Activated CD4-positive, CD25-positive, alpha-beta regulatory T cell treated with anti-CD3 and anti-CD28 coated beads, Interleukin-2, amount 50 U/mL, for 24 hours (primary cell): ENCODE data around the gene CDK11B.
A peak's percentile ranks its signal among the peaks of the same experiment; 100 is the strongest.

ENCODE experiments used
- ATAC-seq, 2 donors: fragments of 150-1000 bp; cut with Tn5 transposase; one replicate each; pipeline ENCODE4 v1.10.0; 2021; ENCODE audit warnings: mild to moderate bottlenecking in 1 of 2, moderate library complexity in 1 of 2

The CDK11B gene

DNA sequence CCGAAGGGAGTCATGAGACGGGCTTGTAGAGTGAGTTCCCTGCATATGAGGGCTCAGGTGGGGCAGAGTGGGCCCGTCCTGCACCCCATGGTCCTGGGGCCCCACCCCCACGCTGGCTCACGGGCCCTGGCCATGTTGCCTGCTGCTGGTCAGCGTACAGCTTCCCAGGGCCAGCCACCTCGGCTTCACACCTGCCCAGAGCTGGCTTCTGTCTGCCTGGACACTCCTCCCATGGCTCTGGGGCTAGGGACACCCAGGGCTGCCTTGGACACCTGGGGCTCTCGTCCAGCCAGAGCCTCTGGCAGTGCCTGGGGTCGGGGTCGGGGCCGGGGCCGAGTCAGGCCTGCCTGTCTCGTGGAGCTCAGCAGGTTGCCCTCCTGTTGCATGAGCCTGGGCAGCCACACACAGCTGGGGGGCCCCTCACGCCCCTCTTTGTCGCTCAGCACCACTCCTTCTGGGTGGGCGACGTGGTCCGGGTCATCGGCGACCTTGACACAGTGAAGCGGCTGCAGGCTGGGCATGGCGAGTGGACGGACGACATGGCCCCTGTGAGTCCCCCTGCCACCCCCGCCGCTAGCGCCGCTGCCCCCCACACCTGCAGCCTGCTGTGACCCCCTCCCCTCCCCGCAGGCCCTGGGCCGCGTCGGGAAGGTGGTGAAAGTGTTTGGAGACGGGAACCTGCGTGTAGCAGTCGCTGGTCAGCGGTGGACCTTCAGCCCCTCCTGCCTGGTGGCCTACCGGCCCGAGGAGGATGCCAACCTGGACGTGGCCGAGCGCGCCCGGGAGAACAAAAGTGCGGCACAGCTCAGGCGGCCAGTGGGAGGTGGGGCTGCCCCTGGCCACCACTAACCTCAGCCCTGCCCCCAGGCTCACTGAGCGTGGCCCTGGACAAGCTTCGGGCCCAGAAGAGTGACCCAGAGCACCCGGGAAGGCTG, 32.3 kb downstream of the CDK11B start:
- no peak for ATAC-seq

DNA sequence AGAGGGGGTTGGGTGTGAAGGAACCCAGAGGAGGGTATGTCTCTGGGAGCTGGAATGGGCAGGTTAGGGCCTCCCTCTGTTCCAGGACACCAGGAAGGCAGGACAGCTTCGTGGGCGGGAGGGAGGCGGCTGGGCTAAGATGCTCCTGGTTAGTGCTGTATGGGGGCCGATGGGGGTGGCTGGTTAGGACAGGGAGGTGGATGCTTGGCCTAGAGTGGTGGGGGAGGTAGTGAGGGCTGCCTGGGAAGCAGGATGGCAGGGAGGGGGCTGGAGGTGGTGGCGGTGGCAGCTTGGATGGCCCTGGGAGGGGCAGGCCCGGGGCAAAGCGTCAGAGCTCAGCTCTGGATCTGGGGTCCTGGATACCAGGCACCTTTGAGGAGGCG, 33.0 kb downstream of the CDK11B start:
- ATAC-seq: no peak

DNA sequence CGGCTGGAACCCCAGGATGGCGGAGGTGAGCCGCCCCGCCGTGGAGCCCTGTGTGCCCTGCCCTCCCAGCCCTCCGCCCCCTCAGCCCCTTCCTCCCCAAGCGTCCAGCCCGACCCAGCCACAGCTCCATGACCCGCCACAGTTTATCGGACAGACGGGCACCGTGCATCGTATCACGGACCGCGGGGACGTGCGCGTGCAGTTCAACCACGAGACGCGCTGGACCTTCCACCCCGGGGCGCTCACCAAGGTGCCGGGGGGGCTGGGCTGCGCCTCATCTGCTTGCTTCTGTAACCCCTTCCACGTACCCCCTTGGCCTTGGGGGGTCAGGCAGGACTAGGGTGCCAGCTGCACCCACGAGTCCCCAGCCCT, 33.4 kb downstream of the CDK11B start:
- no peak for ATAC-seq

DNA sequence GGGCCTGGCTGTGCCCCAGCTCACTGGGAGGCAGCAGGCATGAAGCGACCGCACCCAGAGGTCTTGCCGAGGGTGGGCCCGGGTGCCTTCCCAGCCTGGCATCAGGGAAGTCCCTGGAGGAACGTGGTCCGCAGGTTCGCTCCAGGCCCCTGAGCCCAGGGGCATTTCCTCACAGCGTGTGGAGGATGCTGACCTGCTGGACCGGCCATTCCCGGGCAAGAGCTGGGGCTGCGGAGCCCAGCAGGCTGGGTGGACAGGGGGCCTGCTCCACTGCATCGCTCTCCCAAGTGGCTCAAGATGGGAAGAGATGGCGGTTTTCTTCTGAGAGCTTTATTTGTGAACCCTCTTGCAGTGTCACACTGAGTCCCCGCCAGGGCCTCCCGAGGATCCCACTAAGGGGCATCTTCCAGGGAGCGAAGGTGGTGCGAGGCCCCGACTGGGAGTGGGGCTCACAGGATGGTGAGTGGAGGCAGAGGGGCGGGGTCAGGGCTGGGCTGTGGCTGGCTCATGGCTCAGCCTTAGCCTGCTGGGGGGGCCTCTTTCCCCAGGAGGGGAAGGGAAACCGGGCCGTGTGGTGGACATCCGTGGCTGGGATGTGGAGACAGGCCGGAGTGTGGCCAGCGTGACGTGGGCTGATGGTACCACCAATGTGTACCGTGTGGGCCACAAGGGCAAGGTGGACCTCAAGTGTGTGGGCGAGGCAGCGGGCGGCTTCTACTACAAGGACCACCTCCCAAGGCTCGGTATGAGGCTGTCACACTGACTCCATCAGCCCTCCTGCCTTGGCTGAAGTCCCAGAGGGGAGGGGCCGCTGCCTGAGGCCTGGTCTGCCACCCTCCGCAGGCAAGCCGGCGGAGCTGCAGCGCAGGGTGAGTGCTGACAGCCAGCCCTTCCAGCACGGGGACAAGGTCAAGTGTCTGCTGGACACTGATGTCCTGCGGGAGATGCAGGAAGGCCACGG, 34.1 kb downstream of the CDK11B start:
- no peak for ATAC-seq

DNA sequence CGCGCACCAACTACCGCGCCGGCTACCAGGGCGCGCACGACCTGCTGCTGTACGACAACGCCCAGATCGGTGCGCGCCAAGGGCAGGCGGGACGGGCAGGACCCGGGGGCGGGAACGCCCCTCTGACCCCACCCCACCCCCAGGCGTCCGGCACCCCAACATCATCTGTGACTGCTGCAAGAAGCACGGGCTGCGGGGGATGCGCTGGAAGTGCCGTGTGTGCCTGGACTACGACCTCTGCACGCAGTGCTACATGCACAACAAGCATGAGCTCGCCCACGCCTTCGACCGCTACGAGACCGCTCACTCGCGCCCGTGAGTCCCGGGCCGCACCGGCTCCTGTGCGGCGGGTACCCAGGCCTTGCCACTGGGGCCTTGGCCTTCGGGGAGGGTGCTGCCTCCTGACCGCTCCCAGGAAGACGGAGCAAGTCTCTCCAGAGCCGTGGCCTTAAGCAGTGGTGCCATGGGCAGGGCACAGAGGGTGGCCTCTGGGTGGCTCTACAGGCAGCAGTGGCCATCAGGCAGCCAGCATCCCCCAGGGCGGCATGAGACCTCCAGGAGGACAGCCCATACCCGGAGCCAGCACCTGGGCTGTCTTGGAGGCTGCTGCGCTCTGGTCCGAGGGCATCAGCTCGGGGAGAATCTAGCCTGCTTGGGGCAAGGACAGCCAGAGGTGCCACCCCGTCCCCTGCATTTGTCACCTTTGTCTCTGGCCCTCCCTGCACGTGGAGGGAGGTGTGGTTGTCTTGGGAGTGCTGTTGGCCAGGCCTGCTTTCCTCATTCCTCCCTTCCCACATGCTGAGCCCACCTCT, 35.0 kb downstream of the CDK11B start:
- no peak for ATAC-seq

DNA sequence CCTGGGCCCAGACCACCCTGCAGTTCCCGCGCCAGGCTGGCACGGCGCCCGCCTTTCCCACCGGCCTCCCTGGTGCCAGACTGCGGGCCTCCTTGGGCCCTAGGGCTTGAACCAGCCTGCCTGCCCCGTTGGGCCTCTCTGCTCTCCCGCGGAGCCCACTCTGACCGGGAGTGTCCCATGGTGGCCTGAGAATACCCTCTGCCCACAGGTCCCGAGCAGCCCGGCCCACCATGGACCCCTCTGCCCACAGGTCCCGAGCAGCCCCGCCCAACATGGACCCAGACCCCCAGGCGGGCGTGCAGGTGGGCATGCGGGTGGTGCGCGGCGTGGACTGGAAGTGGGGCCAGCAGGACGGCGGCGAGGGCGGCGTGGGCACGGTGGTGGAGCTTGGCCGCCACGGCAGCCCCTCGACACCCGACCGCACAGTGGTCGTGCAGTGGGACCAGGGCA, 35.6 kb downstream of the CDK11B start:
- no peak for ATAC-seq

DNA sequence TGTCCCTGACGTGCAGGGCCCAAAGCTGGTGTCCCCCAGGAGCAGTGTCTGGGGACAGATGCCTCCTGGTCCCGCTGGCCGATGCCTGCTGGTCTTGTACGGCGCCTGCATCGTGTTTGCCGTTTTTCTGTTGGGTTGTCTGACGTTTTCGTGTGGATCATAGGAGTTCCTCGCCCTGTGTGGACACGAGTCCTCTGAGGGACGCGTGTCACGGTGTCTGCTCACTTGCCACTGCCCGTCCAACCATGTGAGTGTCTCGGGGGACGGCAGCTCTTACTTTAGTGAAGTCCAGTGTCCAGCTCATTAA, 36.1 kb downstream of the CDK11B start:
- no peak for ATAC-seq

DNA sequence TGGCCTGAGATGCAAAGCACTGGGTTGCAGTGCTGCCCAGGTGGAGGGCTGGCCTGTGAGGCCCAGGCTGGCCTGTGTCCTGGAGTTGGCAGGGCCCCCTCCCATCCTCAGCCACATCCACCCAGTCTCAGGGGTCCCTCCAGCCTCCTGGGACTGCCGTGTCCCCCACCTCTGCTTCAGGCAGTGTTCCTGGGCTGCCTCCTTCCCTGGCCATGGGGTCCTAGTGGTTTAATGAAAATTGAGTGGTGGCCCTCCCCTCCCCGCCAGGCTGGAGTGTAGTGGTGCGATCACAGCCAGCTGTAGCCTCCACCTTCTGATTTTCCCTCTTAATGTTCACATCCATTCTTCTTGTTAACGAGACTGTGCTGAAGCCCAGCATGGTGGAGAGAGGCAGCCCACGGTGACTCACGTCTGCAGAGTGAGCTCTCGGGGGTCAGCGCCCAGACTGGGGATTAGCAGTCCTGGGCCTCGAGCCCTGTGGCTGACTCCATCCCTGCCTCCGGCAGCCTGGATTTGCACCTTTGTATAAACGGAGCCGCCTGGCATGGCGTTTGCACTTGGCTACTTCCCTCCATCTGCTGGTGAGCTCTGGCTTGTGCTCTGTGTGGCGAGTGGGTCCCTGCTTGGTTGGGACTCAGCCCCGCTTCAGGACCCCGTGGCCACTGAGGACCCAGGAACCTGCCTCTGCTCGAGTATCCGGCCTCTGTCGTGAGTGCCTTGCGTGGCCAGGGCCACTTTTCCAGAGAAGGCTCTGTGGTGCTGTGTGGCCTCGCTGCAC, 36.6 kb downstream of the CDK11B start:
- ATAC-seq: no peak

DNA sequence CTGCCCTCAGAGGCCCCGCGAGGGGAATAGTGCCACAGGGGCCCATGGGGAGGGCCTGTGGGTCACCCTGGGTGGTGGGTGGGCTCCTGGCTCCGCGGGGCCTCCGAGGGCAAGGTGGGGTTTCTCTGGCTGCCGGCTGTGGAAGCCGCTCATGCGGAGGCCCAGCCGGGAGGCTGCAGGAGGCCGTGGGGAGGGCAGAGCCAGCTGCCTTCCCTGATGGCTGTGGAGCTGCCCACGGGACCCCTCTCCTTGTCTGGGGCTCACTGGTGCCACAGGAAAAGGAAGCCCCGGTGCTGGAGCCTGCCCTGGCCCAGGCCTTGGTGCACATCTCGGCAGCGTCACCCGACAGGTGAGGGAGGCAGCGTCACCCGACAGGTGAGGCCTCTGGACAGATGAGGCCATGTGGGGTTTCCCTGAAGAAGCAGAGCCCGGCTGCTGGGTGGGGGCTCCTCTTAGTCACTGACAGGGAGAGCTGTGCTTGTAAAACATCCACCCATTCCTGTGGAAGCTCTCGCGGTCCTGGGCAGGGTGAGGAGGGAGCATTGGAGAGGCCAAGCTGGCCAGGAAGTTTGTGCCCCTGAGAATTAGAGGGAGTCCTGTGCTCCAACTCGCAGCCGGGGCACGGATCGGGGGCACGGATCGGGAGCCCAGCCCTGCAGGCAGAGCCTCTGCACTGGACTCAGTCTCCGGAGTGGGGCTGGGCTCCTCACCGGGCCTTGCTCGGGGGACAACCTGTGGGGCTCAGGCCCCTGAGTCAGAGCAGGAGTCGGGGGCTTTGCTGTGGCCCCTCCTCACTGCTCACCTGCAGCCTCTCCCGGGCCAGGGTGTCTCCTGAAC, 37.4 kb downstream of the CDK11B start:
- no peak for ATAC-seq

DNA sequence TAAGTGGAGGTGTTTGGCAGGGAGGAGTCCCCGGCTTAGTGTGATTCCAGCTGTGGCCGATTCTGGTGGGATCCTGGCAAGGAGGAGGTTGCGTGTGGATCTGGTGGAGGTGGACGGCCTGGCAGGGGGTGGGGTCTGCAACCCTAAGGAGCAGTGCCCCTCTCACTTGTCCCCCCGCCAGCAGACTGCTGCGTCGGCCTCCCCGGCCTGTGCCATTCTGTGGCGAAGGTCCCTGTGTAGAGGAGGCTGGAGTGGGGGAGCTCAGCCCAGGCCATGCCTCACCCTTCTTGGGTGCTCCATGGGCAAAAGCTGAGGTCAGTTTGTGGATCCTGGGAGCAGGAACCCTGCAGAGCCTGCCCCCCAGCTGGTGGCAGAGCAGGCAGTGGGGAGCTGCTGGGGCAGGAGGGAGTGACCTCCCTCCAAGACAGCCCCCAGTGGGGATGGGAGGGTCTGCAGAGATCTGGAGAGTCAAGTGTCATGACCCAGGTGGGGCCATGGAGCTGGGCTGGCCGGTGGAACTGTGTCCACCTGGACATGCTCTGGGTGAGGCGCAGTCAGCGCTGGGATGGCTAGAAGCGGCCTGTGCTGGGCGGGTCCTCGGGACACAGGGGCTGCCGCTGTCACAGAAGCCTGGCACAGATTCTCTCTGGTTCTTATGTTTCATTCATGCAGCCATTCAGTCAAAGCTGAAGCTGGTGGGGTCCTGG, 38.2 kb downstream of the CDK11B start:
- ATAC-seq: no peak

DNA sequence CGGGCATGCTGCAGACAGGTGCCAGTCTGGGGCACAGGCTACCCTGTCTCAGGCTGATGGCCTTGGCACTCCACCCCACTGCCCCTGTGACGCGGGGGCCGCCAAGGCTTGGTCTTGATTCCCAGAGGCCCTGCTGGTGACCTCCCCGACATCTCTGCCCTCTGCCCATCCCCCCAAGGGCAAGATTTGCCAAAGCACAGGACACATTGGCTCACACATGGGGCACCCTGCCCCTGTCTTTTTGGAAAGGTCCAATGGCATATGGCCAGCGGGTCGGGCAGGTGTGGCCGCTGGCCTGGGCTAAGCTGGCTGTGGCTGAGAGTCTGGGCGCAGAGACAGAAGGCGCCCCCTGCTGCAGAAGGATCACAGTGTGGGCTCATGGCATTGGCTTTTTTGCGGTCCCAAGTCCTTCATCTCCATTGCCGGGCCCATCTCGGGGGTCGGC, 38.9 kb downstream of the CDK11B start:
- ATAC-seq: no peak

DNA sequence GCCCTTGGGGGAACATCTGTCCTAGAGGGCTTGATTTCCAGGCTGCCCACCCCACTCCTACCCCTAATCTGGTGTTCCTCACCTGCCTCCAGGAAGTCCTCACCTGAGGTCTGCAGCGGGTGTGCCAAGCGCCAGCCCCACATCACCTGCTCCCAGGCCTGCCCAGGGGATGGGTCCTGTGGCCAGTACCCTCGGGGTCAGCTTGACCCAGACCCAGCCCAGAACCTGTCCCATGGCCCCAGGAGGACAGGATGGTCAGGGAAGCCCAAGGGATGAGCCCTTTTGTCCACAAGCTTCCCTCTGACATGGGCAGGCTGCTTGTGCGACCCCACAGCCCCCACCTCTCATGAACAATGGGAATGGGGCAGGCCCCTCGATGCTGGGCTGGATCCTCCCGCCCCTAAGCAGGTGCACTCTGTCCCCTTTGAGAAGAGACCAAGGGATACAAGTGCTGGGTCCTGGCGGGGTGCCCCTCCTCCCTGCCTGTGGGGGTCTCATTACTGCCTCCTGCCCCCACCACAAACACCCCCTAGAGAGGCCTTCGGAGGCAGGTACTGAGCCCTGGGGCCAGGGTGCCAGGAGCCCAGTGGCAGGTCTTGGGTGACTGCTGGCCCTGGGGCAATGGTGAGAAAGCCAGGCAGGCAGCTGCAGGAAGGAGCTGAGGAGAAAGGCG, 40.3 kb downstream of the CDK11B start:
- no peak for ATAC-seq

DNA sequence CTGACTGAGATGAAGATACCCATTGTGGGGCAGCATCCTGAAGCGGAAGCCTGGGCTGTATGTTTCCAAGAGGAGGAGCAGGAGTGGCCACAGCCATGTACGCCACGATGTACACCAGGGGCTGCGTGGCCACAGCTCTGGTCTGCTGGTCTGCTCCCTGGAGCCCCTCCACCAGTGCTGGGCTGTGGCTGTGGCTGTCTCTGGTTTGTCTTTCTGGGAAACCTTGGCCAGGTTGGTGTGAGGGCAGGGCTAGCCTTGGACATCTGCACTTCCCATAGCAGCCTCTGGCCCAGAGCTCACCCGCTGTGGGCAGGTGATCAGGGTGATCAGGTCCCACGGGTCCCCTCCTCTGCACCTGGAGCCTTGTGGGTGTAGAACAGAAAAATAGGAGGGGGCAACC, 40.9 kb downstream of the CDK11B start:
- no peak for ATAC-seq

DNA sequence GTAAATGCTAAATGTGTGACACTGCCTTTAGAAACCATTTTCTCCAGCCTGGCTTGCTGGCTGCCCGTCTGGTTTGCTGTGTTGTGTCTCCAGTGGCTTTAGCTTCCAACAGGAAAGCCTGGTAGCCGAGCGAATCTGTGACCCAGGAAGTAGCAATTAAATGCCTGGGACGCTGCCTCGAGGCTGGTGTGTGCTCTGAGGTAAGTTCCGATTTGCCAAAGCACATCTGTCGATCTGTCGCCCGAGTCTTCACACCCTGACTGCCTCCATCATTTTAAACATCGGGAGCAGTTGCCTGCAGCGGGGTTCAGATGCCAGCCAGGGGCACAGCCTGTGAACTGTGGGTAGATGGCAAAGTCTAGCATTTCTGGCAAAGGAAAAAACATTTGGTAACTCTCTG, 41.3 kb downstream of the CDK11B start:
- no peak for ATAC-seq

DNA sequence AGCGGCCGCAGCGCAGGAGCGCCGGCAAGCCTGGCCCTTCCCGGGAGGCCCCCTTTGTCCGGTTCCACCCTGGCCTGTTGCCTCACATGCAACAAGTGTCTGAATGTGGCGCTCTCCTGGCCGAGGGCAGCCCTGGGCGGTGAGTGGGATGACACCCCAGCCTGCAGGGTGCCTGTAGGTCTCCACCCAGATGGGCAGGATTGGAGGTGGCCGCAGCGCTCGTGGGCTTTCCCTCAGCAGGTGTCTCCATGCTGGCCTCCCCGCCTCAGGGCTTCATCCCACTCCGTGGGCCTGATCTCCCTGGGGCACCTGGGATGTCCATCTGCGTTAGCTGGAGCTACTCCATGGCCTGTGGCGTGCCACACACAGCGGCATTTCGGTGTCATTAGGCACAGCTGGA, 42.0 kb downstream of the CDK11B start:
- ATAC-seq: no peak

DNA sequence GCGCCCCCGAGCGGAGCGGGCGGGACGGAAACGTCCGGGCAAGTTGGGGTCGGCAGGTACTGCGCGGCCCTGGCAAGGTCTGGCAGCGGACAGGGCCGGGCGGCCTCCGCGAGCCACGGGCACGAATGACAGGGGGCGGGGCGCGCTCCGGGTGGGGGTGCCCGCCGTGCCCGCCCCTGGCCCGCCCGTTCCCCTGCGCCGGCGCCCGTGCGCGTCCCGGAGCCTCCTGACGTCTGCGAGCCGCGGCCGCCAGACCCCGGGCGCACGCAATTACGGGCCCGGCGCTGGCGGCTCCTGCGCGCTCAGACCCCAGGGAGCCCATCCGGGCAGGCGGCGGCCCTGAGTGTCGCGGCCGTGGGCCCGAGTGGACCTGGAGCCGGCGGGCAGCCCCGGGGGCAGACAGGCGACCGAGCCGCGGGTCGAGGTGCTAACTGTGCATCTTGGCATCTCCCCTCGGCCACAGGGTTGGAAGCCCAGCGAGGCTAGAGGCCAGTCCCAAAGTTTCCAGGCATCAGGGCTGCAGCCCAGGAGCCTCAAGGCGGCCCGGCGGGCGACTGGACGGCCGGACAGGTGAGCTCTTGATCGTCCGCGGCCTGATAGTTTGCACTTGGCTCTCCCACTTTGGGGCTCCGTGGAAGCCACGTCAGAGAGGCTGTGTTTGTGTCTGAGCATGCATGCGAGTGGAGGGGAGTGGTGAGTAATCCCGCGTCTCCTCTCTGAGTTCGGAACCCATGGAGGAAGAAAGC, 42.6 kb downstream of the CDK11B start:
- ATAC-seq: peak; percentile 7 to 8

DNA sequence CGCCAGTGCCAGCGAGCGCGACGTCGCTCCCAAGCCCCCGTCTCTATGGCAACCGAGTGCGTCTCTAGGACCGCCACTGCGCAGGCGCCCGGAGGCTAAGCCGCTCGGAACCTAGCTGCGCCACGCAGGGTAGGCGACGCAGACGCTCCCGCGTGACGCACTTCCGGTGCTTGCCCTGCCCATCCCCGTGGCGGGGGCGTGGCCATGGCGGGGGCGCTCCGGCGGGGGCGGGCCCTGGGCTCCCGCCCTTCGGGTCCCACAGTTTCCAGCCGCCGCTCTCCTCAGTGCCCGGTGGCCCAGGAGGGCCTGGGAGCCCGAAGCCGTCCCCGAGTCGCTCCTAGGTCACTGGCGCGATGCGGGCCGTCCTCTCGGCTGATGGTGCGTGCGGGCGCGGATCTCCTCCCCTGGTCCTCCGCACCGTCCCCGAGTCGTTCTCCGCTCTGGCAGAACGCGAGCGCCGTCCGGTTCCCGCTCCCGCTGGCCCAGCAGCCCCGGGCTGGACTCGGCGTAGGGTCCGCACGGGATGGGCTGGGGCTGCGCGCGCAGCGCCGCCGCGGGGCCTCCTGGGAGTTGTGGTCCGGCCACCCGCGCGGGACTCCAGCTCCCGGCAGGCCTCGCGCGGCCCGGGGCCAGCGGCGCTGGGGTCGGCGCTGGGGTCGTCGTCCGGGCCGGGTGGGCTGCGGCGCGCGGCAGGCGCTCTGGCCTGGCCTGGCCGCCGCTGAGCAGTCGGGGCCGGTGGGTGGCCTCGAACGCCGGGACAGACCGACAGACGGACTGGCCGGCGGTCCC, 43.4 kb downstream of the CDK11B start, which contains the start of gene MIB2:
Gene MIB2, plus strand, starts transcription at position 245 of the 789 bp plus-strand sequence. CDS start 7,953 bp downstream, outside the sequence.
- ATAC-seq: peak; percentile 85 to 89

DNA sequence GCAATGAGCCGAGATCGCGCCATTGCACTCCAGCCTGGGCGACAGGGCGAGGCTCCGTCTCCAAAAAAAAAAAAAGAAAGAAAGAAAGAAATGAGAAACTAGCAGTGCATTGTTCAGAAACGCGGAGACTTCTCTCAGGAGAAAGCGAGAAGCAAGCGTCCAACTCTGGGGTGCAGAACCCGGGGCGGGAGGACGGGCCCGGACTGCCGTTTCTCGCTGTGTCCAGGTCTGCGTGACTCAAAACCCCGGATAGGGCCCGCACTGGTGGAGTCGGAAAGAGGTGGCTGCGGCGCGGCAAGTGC, 43.9 kb downstream of the CDK11B start:
- no peak for ATAC-seq
